GM08714 (cell line): ENCODE measurements around the gene PODN.

Experiments
- H3K4me3 ChIP-seq: fragments of 200-500 bp; sonication (Bioruptor generic); 2 replicates; pipeline ENCODE4 v1.5.1; 2014; ENCODE audit warnings: mild to moderate bottlenecking, low read length, inconsistent platforms
- ZNF274 ChIP-seq: IDR thresholded peaks from 2 replicates; pipeline ENCODE4 v1.6.1; 2012; ENCODE audit warnings: mild to moderate bottlenecking, low read depth, low read length

Gene PODN

GRCh38 chr1:53107570-53108322 lies 45.7 kb downstream of the PODN start:
- no peak overlapping the region for H3K4me3 ChIP-seq
- no peak for TF ChIP-seq ZNF274

DNA sequence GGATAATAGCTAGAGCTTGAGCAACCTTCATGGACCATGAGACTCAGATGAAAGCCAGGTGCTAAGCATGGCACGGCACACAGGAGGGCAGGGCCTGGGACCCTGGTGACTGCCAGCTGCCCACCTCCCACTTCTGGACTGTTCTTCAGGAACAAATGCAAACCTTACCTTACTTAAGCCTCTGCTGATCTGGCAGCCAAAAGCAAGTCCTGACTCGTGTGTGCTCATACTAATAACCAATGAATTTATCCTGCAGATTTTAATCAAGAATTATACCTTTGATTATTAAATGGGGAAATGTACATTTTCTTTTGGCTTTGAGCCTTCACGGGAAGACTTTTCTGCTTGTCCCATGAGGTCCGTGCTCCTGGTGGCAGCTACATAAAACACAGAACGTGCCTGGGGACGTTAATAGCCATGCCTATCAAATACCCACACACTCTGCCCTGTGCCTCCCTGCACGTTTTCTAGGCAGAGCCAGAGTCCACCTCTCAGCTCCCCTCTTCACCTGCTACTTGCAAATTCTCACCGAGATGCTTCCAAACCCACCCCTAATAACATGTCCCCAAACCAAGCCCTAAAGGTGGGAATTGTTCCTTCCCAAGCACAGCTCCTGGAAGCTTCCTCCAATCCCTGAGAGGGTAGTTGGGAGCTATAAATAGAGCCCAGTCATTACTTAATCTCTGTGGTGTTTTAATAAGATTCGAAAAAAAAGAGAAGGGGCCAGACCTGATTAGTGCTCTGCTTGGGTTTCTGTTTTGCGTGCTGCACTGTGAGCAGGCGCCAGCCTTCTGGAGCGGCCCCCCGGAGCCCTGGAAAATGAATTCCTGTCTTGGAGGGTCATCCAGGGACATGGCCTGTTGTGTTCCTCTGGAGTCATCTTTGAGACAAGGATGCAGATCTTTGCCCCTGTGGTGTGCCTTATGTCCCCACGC lies 46.9 kb downstream of the PODN start:
- TF ChIP-seq ZNF274 = no peak
- H3K4me3 ChIP-seq = no peak overlapping the region

- no peak for TF ChIP-seq ZNF274
These were observed 48.5 kb downstream of the PODN start for GRCh38 chr1:53110370-53111072.

GRCh38 chr1:53111073-53111556 lies 49.1 kb downstream of the PODN start:
- no peak overlapping the region for H3K4me3 ChIP-seq
- TF ChIP-seq ZNF274 = no peak

More at GRCh38 chr1:53110370-53111072, 48.5 kb downstream of the PODN start:
- no peak overlapping the region for H3K4me3 ChIP-seq

DNA sequence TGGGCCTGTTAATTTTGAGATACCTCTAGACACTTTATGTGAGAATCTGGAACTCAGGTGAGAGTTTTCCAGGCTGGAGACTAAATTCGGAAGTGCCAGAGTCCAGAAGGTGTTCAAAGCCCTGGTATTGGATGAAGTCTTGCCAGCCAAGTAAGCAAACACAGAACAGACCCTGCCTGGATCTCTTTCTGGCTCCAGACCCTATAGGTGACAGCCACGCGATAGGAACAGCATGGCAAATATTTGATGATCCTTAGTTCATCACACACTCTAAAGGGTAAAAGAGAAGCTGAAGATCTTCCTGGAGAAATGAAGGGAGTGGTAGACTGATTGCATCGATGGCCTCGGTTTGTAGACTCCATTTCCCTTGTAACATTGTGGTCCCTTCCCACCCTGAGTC lies 49.7 kb downstream of the PODN start:
- TF ChIP-seq ZNF274 = no peak
- H3K4me3 ChIP-seq = no peak overlapping the region

GRCh38 chr1:53112271-53112774 lies 50.3 kb downstream of the PODN start:
- TF ChIP-seq ZNF274 = no peak
- H3K4me3 ChIP-seq = no peak overlapping the region

DNA sequence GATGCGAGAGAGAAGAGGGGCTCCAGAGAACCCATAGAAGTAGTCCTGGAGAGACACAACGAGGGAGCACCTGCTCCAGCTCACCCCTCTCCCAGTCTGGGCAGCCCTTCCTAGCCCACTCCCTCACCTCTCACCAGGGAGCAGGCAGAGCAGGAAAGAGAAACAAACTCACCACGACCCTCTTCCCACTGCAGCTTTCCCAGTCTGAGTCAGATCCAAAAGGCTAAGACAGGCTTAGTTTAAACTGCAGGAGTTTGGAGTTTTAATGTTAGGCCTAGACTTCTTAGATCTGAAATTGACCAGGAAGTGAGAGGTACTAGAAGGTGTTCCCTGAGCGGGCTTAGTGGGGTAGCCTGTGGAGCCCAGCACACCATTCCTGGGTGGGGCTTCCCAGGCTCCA lies 50.8 kb downstream of the PODN start:
- no peak overlapping the region for H3K4me3 ChIP-seq
- TF ChIP-seq ZNF274 = no peak

DNA sequence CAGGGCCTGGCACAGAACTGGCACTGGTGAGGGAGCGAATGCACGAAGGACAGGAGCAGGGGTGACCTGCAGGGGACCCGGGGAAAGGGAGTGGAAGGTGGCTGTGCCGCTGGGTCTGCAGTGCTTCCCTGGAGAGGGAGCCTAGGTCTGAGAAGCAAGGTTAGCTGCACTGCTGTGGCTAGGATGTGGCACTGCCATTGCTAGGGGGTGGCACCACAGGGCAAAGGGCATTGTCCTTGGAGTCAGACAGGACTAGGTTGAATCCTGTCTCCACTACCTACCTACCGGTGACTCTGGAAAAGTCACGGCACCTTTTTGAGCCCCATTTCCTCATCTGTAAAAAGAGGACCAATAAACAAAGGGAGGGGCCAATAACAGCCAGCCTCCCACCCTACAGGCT lies 52.1 kb downstream of the PODN start:
- H3K4me3 ChIP-seq = no peak overlapping the region
- TF ChIP-seq ZNF274 = no peak

DNA sequence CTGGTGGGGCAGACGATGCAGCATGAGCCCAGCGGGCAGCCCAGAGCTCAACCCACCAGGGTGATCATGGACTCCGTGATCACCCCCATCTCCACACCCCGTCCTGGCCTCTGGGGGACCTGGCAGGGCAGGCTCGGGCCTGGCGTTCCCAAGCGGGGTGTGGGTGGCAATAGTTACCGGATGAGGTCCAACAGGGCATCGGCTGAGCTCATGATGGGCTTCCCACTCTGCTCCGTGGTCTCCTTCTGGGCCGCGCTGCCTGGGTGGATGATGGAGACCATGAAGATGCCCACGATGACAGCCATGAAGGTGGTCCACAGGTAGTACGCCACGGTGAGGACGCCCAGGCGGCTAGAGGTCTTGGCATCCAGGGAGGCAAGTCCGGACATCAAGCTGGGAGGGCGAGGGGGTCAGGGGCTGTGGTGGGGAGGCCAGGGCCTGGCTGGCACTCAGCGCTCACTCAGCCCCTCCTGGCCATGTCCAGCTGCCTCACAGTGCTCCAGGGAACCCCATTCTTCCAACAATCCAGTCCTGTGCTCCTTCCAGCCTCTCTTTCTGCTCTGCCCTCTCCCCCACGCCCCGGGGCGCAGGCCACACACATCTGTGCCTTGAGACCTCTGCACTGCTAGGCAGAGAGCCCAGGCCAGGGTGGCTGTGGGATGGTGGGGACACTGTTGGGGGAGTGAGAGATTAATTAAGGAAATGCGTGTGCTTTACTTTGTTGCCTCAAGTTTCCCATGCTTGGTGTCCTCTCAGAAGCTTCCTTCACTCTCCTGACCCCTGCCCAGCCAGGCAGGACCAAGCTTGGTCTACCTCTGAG lies 52.8 kb downstream of the PODN start:
- no peak overlapping the region for H3K4me3 ChIP-seq
- no peak for TF ChIP-seq ZNF274

DNA sequence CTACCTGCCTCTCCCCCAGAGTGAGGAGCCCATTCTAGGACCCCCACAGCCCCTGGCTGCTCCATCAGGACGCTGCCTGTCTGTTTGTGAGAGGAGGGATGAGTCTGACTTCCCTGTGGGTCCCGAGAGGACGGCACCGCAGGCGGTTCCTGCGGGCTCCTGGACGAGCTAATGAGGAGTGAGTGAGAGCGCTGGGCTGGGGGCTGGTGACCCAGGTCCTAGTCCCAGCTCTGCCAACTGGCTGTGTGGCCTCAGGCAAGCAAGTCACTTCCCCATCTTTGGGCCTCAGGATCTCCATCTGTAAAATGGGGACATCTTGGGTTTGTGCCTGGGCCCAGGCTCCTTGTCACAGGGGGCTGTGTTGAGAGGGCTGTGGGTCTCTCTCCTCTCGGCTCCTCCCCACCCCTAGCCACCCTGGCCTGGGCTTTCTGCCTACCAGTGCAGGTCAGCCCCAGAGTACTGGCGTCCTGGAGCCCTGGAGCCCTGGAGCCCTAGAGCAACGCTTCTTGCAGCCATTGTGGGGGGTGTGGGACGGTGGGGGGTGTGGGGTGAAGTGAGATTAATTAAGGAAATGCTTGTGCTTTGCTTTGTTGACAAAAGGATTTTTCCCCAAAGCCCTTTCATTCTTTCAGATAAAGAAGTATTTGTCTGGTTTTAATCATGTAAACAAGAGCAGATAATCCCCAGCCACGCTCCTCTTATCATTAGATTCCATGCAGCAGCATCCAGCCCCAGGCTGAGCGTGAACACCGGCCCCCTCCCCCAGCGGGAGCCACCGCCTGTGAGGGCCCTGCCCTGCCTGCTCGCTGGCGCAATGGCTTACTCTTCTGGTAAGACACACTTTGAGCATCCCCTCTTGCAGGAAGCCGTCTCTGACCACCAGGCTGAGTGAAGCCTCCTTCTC lies 53.6 kb downstream of the PODN start:
- H3K4me3 ChIP-seq = no peak overlapping the region
- TF ChIP-seq ZNF274 = no peak

DNA sequence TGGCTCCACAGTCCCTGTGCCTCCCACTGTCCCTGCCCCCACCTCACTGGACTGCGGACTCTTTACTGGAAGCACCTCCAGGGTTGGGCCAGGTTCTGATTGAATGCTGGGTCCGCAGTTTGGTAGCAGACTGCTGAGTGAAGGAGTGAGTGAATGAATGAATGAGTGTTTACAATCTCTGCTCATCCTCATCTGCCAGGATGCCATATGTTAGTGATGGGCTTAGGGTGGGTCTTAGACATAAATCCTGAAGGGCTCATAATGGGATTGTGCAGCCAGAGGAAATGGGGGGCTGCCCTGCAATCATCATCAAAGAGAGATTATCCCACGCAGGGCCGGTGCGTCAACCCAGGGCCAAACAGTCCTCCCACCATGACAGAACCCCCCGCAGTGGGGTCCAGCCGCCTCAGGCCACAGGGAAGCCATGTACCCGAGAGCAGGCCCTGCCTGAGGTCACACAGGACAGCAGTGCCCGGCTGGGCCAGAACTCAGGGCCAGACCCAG lies 54.3 kb downstream of the PODN start:
- no peak overlapping the region for H3K4me3 ChIP-seq
- TF ChIP-seq ZNF274 = no peak

DNA sequence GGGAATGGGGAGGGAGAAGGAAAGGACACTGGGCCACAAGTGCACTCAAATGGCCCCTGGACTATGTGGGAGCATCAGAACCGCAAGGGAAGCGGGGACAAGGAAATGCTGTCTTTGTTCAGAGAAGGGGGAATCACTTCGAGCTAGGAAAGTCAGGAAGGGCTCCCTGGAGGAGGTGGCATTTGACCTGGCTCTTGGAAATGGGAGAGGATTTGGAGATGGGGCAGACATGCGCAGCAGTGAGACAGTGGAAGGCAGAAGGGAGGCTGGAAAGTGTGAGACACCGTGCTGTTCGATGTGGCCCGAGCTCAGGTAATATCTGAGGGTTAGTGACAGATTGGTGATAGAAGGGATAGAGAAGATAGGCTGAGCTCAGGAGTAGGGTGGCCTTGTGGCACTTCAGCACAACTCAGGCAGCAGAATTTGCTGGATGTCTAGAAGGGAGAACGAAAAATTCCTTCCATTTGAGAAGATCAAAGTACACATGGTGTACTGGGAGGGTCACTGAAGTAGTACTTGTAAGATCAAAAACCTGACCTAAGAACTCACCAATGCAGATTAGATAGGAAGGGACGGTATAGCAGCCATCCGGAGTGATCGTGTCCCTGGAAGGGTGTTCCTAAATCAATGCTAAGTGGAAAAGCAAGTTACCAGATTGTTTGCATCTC lies 55.1 kb downstream of the PODN start:
- TF ChIP-seq ZNF274 = no peak

More for the DNA sequence above, 55.1 kb downstream of the PODN start:
- no peak overlapping the region for H3K4me3 ChIP-seq
